ACC112 (cell line): Measurements from ENCODE around the gene C2CD2L.
"Not testable (repeated sequence)": the region's sequence is repeated elsewhere in the genome, so short reads cannot be mapped to it uniquely, and the experiment has no call there.

Experiments
- H2AFZ ChIP-seq: fragments of 200-600 bp; sonication (generic); one replicate; pipeline ENCODE4 v1.6.0; 2017; ENCODE audit warnings: antibody characterized with exemption, low read length; ENCODE audit not compliant: unreplicated experiment
- H3K27ac ChIP-seq: fragments of 200-600 bp; sonication (generic); 2 replicates; pipeline ENCODE4 v1.5.1; 2014; ENCODE audit warnings: low read depth, mild to moderate bottlenecking, antibody characterized with exemption, low read length, moderate library complexity
- H3K27me3 ChIP-seq: fragments of 200-600 bp; sonication (generic); 2 replicates; pipeline ENCODE4 v1.6.1; 2014; ENCODE audit warnings: mild to moderate bottlenecking, antibody characterized with exemption, low read length, moderate library complexity, mixed read lengths; ENCODE audit not compliant: insufficient read depth
- H3K36me3 ChIP-seq: fragments of 200-600 bp; sonication (generic); 2 replicates; pipeline ENCODE4 v1.6.1; 2016; ENCODE audit warnings: mild to moderate bottlenecking, antibody characterized with exemption, low read length, moderate library complexity, mixed read lengths; ENCODE audit not compliant: insufficient read depth
- H3K4me1 ChIP-seq: fragments of 200-600 bp; sonication (generic); one replicate; pipeline ENCODE4 v1.6.1; 2016; ENCODE audit warnings: low read length, mixed read lengths; ENCODE audit not compliant: insufficient read depth, unreplicated experiment, control insufficient read depth
- H3K4me3 ChIP-seq: fragments of 200-600 bp; sonication (generic); 2 replicates; pipeline ENCODE4 v1.5.1; 2014; ENCODE audit warnings: mild to moderate bottlenecking, low read depth, low read length
- H3K79me2 ChIP-seq: fragments of 200-600 bp; sonication (generic); one replicate; pipeline ENCODE4 v1.6.0; 2016; ENCODE audit warnings: low read length; ENCODE audit not compliant: control insufficient read depth, unreplicated experiment, insufficient read depth

Gene C2CD2L

GRCh38 chr11:119093942-119094815, 13.0 kb upstream of the C2CD2L start:
- peaks cover 22% of the 10 kb centered on the region for H3K36me3 ChIP-seq
- H3K79me2 ChIP-seq: peaks cover 34% of the 10 kb centered on the region
- peak overlapping the region; percentile 61 for H3K27ac ChIP-seq
- peaks cover 15% of the 10 kb centered on the region for H3K4me1 ChIP-seq
- H3K27me3 ChIP-seq: no peaks in the 10 kb centered on the region
- peak overlapping the region; percentile 98 for H3K4me3 ChIP-seq
- H2AFZ ChIP-seq: no peak overlapping the region

DNA sequence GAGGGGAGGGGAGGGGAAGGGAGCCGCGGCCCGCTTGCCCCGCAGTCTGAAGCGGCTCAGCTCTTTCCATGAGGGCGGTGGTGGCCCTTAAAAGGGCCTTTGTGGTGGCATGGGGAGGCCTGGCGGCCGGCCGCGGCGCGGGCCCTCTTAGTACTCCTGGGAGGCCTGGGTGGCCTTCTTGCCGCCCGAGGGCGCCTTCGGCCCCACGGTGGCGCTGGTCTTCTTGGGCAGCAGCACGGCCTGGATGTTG, 12.4 kb upstream of the C2CD2L start:
- H3K79me2 ChIP-seq: peaks cover 35% of the 10 kb centered on the region
- peaks cover 22% of the 10 kb centered on the region for H3K36me3 ChIP-seq

DNA sequence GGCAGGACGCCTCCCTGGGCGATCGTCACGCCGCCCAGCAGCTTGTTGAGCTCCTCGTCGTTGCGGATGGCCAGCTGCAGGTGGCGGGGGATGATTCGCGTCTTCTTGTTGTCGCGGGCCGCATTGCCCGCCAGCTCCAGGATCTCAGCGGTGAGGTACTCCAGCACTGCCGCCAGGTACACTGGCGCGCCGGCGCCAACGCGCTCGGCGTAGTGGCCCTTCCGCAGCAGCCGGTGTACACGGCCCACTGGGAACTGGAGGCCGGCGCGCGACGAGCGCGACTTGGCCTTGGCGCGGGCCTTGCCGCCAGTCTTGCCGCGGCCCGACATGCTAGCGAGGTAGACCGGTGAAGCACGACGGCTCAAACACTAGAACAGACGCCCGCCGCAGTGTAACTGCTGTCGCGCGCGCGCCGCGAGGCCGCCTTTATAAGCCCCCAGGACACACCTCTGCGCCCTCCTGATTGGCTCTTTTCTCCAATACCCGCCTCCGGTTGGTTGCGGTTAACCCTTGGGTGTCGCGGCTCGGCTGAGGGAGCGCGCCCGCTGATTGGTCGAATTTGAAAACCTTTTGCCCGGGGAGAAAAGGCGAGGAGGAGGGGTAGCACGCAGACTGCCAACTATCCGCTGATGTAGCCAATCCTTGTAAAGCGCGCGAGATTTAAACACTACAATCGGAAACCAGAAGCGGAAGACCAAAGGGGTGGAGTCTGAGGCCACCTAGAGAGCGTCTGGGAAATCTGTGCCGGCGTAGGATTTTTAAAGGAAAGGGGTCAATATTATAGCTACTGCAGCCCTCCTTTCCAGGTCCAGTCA, 11.9 kb upstream of the C2CD2L start:
- no peak overlapping the region for H2AFZ ChIP-seq
- peaks cover 41% of the 10 kb centered on the region for H3K79me2 ChIP-seq
- peak overlapping the region; percentile 98 for H3K4me3 ChIP-seq
- peak overlapping the region; percentile 61 for H3K27ac ChIP-seq
- H3K27me3 ChIP-seq: no peaks in the 10 kb centered on the region
- peaks cover 15% of the 10 kb centered on the region for H3K4me1 ChIP-seq
- H3K36me3 ChIP-seq: peaks cover 22% of the 10 kb centered on the region

More for the DNA sequence above, 12.4 kb upstream of the C2CD2L start:
- Histone ChIP-seq H3K4me1 (peaks cover 15% of the 10 kb centered on the region), H3K27ac (peak overlapping the region; percentile 61), H3K4me3 (peak overlapping the region; percentile 98), H3K27me3 (no peaks in the 10 kb centered on the region), H2AFZ (no peak overlapping the region)

DNA sequence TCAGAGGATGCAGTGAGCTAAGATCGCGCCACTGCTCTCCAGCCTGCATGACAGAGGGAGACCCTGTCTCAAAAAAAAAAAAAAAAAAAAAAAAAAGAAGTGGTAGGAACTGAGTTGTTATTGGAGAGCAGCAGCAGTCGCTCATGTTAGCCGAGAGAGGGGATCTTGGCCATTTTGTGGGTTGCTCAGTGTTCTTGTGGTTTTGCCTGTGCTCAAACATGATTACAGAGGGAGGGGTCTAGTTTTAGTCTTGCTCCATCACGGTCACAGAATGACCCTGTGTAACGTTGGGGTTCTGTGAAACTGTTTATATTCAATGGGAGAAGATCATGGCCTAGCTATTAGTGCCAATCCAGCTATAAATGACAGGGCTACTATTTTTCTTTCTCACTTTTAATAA, 7.4 kb upstream of the C2CD2L start:
- Histone ChIP-seq H3K4me1 (peaks cover 8% of the 10 kb centered on the region), H3K4me3 (peak overlapping the region; percentile 92; the same call in 1 of the 2 replicates), H3K27me3 (no peaks in the 10 kb centered on the region), H3K27ac (no peak overlapping the region), H3K79me2 (peaks cover 22% of the 10 kb centered on the region), H3K36me3 (peaks cover 13% of the 10 kb centered on the region), H2AFZ (no peak overlapping the region)

GRCh38 chr11:119100246-119100970, 6.7 kb upstream of the C2CD2L start:
- Histone ChIP-seq H3K4me3 (peak overlapping the region; percentile 92), H3K79me2 (peaks cover 17% of the 10 kb centered on the region), H2AFZ (no peak overlapping the region), H3K27ac (no peak overlapping the region), H3K36me3 (peaks cover 13% of the 10 kb centered on the region), H3K4me1 (peaks cover 8% of the 10 kb centered on the region), H3K27me3 (no peaks in the 10 kb centered on the region)

GRCh38 chr11:119100994-119101758, 6.0 kb upstream of the C2CD2L start:
- Histone ChIP-seq H3K79me2 (peaks cover 17% of the 10 kb centered on the region), H3K27ac (peak overlapping the region; percentile 95), H2AFZ (no peak overlapping the region), H3K4me1 (peaks cover 12% of the 10 kb centered on the region), H3K27me3 (no peaks in the 10 kb centered on the region), H3K4me3 (peak overlapping the region; percentile 92), H3K36me3 (peaks cover 13% of the 10 kb centered on the region)

- Histone ChIP-seq H3K36me3 (peaks cover 10% of the 10 kb centered on the region), H3K4me1 (peaks cover 19% of the 10 kb centered on the region), H3K27me3 (no peaks in the 10 kb centered on the region), H2AFZ (peak within 1 kb of the TSS; percentile 80), H3K4me3 (peak within 1 kb of the TSS; percentile 92), H3K79me2 (peaks cover 17% of the 10 kb centered on the region), H3K27ac (peak within 1 kb of the TSS; percentile 95)
These were observed 5.3 kb upstream of the C2CD2L start, which contains the start of gene DPAGT1 for GRCh38 chr11:119101759-119102423. Gene DPAGT1 (minus strand): TSS chr11:119101853. CDS start chr11:119101655, 198 bp downstream.

DNA sequence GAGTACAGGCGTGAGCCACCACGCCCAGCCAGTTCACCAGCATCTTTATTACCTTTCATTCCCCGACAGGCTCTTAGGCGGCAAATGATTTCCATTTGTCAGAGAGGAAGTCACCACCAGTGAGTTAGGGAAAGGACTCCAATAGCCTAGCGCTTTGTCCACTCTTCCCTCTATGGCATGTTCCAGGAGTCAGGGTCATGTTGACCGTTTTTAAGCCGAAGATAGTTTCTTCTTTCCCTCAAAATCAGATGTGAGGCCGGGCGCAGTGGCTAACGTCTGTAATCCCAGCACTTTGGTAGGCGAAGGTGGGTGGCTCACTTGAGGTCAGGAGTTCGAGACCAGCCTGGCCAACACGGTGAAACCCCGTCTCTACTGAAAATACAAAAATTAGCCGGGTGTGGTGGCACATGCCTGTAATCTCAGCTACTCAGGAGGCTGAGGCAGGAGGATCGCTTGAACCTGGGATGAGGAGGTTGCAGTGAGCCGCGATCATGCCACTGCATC, 3.9 kb upstream of the C2CD2L start:
- Histone ChIP-seq H3K27ac (peak overlapping the region; percentile 95), H3K4me3 (peak overlapping the region; percentile 92; the same call in 1 of the 2 replicates), H3K79me2 (peaks cover 26% of the 10 kb centered on the region), H3K4me1 (peaks cover 21% of the 10 kb centered on the region)
- H3K36me3 ChIP-seq, H3K27me3 ChIP-seq, H2AFZ ChIP-seq: not testable (repeated sequence)

DNA sequence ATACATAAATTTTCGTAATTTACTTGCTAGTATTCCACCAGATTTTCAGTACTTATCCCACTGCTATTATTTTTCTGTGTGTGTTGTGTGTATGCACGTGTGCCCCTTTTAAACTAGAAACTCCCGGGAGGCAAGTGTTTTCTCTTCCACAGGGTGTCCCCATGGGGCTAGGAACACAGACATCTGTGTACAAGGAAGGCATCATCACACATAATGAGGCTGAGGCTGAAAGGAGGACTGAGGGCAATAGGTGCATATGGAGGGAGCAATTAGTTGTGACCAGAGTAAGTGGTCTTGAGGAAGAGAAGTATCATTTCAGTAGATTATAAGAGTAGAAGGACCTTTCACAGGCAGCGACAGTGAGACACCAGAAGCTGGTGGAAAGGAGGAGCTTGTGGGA, 3.4 kb upstream of the C2CD2L start:
- Histone ChIP-seq H3K27me3 (no peaks in the 10 kb centered on the region), H2AFZ (no peak overlapping the region), H3K79me2 (peaks cover 30% of the 10 kb centered on the region), H3K36me3 (no peaks in the 10 kb centered on the region), H3K4me3 (no peak overlapping the region), H3K4me1 (peaks cover 27% of the 10 kb centered on the region), H3K27ac (no peak overlapping the region)
